CD4-positive, alpha-beta T cell treated with Interleukin-15 for 4 hours (primary cell): ENCODE data around the gene PWP1.
"Not testable (repeated sequence)": the region's sequence is repeated elsewhere in the genome, so short reads cannot be mapped to it uniquely, and the experiment has no call there.

Experiments used
- DNase-seq: peaks from one replicate; pipeline ENCODE4 v3.0.0-alpha.2; 2020; ENCODE audit warnings: low spot score

Gene PWP1

DNA sequence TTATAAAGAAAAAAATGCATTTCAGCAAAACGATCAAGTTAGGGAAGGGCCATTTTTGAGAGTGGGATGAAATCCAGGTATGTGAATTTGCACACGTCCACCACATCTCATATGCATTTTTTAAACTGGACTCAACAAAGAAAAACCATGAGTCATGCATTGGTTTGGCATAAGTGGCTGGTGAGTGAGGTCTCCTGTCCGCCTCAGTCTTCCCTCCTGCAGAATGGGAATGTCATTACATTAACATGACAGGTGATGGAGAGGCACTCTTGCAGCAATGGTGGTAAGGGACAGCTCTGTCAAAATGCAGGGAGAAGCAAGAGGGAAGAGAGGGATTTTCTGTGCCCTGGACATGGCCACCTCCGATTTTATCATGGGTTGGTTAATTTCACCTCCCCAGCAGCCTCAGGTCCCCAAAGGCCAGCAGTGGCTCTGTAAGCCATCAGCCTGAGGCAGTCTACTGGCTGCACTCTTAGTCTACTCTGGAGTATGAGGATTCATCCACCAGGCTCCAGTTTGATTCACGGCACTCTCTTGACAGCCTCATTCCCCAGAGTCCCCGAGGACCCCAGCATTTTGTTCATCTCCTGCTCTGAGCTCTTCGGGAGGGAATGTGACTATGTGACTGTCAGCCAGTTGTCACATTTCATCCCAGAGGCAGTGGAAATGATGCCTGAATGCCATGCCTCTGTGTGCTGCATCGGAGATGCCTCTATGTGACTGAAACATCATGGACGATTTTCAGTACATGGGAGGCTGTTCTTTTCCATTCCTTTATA is 17.1 kb upstream of the PWP1 start:
- DNase-seq = no peak

DNA sequence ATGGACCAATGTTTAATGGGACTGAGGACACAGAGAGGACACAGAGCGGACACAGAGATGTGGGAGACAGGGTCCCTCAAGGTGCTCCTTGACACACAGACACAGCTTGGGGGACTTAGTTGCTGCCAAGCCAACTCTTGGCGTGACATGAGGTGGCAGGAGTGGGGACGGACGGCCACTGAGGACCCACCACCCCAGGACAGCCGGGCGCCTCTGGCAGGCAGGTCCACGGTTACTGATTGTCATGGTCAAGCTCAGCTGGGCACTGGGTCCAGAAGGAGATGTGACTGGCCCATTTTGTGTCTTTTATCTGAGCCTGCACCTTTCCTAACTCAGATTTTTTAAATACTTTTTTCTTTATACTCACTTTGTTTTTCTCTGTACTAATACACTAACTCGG is 15.7 kb upstream of the PWP1 start:
- DNase-seq = no peak

DNA sequence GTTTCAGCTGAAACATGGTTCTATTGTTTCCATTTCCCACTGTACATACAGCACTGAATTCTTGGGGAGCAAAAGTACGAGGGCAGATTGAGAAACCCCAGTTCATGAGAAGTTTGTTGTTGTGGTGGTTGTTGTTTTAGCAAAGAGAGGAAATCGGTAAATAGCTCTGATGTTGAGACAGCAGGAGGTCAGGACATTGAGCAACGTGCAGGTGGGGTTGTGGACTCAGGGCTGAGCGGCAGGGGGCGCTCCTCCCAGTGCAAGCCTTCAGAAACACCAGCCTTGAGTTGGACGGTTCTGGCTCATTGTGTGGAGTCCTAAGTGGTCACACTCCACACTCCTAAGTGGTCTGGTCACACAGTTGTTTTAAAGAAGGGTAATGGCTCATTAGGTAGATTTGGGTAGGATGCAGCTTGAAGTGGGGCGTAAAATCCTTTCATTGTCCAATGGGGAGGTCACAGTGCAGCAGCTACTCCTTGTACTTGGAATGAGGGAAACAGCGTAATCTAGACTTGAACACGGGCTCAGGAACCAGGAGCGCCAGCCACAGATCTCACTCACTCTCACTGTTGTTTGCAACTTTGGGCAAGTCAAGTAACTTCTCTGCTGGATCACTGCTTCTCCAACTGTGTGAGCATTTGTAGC is 14.5 kb upstream of the PWP1 start:
- peak; percentile 20 for DNase-seq

DNA sequence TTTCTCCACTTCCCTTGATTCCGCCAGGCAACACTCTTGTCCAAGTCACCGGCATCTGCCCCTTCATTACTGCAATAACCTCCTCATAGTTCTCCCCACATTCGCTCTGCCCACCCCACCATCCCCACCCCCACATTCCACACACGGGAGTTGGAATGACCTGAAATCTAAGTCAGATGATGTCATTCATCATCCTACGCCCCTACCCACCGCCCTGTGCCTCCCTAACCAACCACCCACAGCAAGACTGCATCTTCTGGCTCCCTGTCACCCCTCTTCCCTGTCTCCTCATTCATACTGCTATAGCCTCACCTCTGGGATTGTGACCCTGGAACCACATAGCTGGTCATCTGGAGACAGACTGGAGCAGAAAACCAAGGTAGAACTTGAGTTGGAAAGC is 7.9 kb upstream of the PWP1 start:
- DNase-seq = no peak

DNA sequence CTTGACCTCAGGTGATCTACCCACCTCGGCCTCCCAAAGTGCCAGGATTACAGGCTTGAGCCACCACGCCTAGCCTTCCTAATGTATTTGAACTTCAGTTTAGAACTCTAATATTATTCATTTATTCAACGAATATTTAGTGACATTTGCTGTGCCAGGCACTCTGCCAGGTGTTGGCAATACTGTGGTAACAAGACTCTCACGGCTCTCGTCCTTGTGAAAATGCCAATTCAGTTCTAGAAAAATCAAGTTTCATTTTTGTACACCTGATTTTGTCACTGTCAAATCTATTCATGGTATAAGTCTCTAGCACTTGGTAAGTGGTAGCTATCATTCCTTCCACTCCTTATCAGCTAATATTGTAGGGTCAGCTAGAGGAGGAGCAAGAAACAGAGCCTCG is 6.3 kb upstream of the PWP1 start:
- DNase-seq = no peak

DNA sequence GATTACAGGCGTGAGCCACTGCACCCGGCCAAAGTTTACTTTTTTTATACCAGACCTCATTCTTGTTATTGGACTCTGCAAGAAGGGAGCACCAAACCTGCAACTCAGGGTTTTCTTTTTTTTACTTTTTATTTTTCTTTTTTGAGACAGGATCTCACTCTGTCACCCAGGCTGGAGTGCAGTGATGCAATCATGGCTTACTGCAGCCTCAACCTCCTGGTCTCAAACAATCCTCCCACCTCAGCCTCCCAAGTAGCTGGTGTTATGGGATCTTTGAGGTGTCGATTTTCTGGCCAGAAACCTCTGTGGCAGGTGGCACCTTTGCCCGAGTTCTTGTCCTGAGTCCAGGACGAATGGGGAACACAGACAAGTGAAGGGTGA is 4.2 kb upstream of the PWP1 start:
- DNase-seq = no peak

DNA sequence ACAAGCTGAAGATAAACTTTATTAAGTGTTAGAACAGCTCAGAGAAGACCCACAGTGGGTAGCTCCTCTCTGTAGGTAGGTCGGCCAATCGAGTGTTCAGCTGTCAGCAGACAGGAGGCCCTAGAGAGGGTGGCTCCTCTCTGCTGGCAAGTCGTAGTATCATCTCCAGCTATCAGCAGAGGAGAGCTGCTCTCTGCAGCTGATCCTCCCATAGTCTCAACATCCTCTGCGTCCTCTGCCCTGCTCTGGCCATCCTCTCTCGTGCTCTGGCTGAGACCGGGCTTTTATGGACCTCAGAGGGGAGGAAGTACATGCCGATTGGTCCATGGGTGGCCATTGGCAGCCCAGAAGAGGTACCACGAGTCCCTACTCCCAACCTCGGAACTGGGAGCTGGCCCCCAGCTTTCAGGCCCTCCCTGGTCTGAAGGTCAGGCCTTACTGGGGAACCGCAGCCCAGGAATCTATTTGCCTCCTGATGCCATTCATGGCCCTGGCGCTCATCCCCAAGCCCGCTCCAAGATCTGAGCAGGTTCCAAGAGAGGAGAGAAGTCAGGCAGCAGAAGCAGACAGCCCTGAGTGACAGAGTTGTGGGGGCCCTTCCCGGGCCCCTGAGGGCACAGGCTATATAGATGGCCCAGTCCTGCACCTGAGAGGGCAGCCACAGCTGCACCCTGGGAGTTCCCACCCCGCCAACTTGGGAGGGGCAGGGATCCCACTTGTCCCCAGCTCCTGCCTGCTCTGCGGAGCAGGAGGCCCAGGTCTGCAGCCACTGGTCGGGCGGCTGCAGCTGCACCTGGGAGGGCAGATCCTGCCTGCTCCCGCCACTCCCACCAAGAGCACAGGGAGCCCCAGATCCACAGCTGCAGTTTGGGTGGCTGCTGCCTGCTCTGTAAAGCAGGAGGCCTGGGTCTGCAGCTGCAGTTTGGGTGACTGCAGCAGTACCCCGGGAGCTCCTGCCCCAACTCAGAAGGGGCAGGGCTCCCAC is 3.5 kb upstream of the PWP1 start:
- no peak for DNase-seq

DNA sequence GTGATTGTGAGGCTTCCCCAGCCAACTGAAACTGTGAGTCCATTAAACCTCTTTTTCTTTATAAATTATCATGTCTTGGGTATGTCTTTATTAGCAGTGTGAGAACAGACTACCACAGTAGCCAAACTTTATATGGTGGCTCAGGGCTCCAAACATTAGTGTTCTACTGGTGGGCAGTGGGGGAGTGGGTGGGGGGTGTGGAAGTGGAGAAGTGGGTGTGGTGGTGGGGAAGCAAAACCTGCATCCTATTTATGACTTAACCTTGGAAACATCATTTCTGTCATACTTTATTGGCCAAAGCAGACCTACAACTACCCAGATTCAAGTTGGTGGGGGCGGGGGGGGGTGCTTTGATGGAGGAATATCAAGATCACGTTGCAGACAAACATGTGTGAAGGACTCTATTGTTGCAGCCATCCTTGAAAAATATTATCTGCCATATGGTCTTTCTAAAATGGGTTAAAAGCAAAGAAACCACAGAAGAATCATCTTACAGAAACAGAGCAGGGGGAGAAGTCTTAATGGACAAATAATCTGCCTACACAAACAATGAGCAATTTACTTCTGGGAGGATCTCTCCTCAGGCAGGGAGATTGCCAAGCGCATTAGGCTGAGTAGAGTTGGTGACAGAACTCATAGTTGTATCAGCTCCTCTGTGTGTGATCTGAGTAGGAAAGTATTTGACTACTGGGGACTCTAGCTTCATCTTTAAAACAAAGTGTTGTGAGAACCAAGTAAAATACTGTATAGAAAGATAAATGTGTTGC is 1.4 kb upstream of the PWP1 start:
- DNase-seq = no peak

DNA sequence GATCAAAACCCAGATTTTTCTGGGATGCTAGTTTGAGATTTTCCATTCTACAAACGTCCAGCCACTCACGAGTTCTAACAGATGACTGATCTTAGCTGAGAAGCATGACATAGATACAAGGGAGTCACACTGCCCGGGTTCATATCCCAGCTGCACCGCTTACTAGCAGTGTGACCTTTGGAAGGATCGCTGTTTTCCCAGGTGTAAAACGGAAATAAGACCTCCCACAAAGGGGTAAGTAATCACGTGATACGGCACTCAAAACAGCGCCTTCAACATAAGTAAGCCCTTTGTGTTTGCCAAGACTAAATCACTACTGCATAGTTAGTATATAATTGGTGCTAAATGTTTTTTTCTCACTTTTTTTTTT is 624 bp upstream of the PWP1 start:
- DNase-seq = no peak

DNA sequence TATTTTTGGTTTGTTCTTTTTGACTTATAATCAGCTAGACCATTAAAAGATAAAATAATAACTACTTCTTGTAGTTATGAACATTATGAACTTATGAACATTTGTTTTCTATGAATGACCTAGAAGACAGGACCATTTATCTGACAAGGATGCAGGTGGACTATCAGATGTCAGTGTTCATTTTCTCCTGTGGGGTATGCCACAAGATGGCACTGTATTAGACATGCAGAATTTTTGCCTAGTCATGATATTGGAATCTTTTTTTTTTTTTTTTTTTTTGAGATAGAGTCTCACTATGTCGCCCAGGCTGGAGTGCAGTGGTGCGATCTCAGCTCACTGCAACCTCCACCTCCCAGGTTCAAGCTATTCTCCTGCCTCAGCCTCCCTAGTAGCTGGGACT is 10.2 kb downstream of the PWP1 start:
- not testable (repeated sequence) for DNase-seq

DNA sequence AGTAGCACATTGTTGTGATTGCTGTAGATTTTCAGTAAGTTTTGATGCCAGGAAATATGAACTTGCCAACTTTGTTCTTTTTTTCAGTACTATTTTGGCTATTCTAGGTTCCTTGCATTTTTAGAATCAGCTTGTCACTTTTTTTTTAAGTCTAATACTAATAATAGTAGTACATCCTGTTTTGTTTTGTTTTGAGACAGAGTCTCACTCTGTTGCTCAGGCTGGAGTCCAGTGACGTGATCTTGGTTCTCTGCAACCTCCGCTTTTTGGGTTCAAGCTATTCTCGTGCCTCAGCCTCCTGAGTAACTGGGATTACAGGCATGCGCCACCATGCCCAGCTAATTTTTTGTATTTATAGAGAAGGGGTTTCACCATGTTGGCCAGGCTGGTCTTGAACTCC is 16.5 kb downstream of the PWP1 start:
- DNase-seq = no peak

DNA sequence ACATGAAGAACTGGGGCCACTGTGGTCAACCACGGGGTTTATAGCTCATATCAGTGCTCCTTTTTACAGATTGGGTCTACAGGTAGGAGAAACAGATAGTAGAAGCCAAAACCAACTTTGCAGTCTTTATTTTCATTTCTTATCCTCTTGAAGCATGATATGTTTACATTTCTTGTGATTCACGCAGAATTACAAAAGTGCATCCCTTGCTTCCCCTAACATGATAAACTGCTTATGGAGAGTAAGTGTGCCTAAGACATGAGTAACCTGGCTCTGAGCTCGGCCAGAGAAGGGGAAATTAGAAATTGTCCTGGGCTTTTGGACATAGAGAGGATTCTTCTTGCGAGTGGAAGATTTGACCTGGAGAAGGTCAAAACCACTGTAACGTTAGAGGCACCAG is 18.4 kb downstream of the PWP1 start:
- no peak for DNase-seq

DNA sequence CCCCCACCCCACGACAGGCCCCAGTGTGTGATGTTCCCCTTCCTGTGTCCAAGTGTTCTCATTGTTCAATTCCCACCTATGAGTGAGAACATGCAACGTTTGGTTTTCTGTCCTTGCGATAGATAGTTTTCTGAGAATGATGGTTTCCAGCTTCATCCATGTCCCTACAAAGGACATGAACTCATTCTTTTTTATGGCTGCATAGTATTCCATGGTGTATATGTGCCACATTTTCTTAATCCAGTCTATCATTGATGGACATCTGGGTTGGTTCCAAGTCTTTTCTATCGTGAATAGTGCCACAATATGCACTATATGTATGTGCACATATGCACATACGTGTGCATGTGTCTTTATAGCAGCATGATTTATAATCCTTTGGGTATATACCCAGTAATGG is 19.9 kb downstream of the PWP1 start:
- not testable (repeated sequence) for DNase-seq

DNA sequence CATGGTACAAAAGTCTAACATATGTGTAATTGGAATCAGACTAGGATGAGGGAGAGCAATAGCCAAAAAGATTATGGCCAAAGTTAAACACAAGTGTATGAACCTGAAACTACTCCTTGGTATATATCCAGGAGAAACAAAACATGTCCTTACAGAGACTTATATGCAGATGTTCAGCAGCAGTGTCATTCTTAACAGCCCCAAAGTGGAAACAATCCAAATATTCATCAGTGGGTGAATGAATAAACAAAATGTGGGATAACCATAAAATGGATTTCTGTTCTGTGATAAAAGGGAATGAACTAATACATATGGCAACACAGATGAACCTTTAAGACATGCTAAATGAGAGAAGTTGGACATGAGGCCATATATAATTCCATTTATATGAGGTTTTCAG is 30.2 kb downstream of the PWP1 start:
- no peak for DNase-seq

DNA sequence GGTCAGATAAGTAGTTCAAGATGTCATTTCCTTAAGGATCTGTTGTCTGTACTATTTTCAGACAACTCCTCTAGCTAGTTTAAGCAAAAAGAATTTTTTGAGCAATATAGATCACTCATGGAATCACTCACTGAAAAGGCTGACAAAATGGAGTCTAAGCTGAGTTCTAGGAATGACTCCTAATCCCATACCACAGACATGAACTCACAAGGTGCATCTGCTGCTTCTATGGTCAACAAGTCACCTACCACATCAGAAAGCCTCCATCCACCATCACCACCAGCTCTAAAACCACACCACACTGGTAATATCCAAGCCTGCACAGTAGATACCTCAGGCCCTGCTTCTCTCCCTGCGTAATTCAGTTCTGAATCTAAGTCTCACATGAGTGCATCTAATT is 33.0 kb downstream of the PWP1 start:
- DNase-seq = no peak

DNA sequence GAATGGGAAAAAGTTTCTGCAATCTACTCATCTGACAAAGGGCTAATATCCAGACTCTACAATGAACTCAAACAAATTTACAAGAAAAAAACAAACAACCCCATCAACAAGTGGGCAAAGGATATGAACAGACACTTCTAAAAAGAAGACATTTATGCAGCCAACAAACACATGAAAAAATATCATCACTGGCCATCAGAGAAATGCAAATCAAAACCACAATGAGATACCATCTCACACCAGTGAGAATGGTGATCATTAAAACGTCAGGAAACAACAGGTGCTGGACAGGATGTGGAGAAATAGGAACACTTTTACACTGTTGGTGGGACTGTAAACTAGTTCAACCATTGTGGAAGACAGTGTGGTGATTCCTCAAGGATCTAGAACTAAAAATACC is 41.7 kb downstream of the PWP1 start:
- not testable (repeated sequence) for DNase-seq

DNA sequence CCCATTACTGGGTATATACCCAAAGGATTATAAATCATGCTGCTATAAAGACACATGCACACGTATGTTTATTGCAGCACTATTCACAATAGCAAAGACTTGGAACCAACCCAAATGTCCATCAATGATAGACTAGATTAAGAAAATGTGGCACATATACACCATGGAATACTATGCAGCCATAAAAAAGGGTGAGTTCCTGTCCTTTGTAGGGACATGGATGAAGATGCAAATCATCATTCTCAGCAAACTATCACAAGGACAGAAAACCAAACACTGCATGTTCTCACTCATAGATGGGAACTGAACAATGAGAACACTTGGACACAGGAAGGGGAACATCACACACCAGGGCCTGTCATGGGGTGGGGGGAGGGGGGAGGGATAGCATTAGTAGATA is 42.1 kb downstream of the PWP1 start:
- not testable (repeated sequence) for DNase-seq

DNA sequence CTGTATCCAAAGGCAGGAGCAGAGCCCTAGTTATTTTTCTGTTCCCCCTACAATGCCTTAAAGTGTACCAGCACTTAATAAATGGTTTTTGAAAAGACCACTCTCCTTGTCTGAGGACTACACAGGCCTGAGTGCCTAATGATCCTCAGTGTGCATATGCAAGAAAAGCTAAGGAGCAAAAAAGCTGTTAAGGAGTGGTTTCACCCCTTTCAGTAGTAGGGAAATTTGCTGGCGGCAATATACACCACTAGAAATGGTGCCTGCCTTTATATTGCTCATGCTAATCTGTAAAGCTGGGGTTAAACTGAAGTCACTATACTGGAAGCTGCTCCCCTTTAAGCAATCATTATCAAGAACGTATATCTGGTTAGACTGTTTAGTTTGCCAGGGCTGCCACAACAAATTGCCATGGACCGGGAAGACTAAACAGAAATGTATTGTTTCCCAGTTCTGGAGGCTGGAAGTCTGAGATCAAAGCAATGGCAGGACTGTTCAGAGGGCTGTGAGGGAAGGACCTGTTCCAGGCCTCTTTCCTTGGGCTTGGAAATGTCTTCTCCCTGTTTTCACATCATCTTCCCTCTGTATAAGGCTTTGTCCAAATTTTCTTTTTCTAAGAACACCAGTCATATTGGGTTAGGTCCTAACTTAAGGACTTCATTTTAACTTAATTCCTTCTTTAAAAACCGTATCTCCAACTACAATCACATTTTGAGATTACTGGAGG is 45.2 kb downstream of the PWP1 start:
- no peak for DNase-seq

DNA sequence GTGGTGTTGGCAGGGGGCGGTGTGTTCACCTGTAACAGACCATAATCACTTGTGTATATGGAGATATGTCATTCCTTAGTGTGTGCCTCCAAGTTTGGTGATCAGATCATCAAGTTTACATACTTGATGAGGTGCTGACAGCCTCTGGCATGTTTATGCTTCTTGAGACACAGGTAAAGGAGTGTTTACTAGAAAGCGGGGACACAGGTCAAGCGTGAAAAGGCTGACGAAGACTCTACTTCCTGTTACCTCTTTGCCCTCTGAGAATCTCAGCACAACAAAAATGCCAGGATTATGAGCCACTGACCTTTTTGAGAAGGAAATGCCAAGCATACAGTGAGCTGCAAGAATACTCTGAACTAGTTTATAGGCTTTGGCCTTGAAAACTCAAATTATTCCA is 45.8 kb downstream of the PWP1 start:
- no peak for DNase-seq

DNA sequence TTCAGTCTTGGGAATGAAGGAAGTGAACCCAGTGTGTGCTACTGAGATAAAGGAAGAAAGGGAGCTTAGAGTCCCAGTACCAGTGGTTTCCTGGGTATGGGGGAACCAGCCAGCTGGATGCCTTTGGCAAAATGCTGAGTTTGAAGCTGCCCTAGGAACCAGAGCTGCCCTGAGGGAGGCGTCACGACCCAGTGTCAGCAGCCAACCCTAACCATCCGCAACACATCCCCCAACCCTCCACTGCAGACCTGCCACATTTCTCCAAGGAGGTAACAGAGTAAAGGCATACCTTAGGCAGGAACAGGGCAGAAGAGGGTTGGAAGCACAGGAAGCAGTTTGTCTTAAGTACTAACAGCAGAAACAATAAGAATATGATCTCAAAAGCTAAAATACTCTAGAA is 46.8 kb downstream of the PWP1 start:
- no peak for DNase-seq

DNA sequence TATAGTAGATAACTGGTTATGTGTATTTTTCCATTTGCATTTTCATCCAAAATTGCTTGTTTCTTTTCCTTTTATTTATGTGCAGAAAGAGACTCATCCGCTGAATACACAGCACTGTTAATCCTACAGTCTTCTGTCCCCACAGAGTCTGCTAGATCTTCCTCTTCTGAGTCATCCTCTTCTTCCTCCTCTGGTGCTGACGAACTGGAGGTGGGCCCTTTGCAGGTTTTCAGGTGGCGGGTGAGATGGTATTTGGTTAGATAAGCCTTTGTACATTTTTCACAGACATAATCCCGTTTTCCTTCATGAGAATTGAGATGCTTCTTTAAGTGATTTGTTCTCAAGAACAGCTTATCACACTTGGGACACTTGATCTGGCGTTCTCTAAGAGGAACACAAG is 48.5 kb downstream of the PWP1 start:
- no peak for DNase-seq
